Motor neuron (in vitro differentiated cells): Measurements from ENCODE around the gene MCM7. TPM values are rescaled to one million over a fixed set of nuclear protein-coding genes. Genes with fewer than 3 reads are reported as not detected.

ENCODE experiments used
- ATAC-seq, 8 experiments: fragments of 200-7000 bp; cut with Tn5 transposase; replicated peaks in 6 of 8; 2 replicates each; pipeline ENCODE4 v1.8.0; 2021; ENCODE audit warnings: mild to moderate bottlenecking in 8 of 8, moderate library complexity in 8 of 8
- H3K27ac ChIP-seq, 2 donors: fragments of 250-450 bp; sonication (Bioruptor Pico); 2 replicates each; pipeline ENCODE4 v1.9.0; 2021; ENCODE audit warnings: antibody characterized with exemption in 2 of 2, mild to moderate bottlenecking in 2 of 2, moderate library complexity in 1 of 2
- H3K4me1 ChIP-seq, 2 donors: fragments of 250-450 bp; sonication (Bioruptor Pico); replicated peaks in 1 of 2; 2 replicates each; pipeline ENCODE4 v1.6.1; 2021; ENCODE audit warnings: antibody characterized with exemption in 2 of 2, mild to moderate bottlenecking in 2 of 2, moderate library complexity in 1 of 2
- H3K4me3 ChIP-seq, 5 donors: fragments of 250-450 bp; sonication (Bioruptor Pico); 2 replicates each; pipeline ENCODE4 v1.9.0; 2021; ENCODE audit warnings: antibody characterized with exemption in 5 of 5, mild to moderate bottlenecking in 5 of 5, moderate library complexity in 4 of 5
- WGBS, 10 experiments: fragments of 450-650 bp; shearing (Covaris generic); methylation state at CpG; one replicate each; pipeline ENCODE4 v1.0.0; 2022; 5-methylcytosine and 5-hydroxymethylcytosine counted together
- in situ Hi-C, 9 experiments: fragments of 400-800 bp; cut with MboI; loops; one replicate each; pipeline ENCODE4 v1.15.0; 2021; ENCODE audit warnings: low sequenced_read_pairs in 9 of 9, low pct_unique_long_range_greater_than_20kb in 2 of 9; ENCODE audit not compliant: unreplicated experiment in 9 of 9
- total RNA-seq, 8 experiments: library from RNA; unstranded; fragments of 300-600 nt; gene quantifications; 2 replicates each; pipeline versions ENCODE4 v1.2.3 to v1.2.4, GENCODE V29; 2022

The MCM7 gene
- total RNA-seq, 8 experiments from 2014 or later = 15.0 to 262 (median 73.9) TPM

- peak overlapping the region; percentile 98 for H3K27ac ChIP-seq
- in situ Hi-C loops = no loop called here
- WGBS, 10 experiments = 0 to 50% (median 25%) methylated on average over 1 to 6 of the region's 19 CpGs; no CpG with 5 or more reads in 1 of the 10 experiments
- ATAC-seq = peak; percentile 28 to 69 (median 59)
- peaks cover 4 to 9% of the 10 kb centered on the region in 2 donors for H3K4me1 ChIP-seq
- peak overlapping the region; percentile 81 to 89 (median 88) for H3K4me3 ChIP-seq
These were observed 19.0 kb upstream of the MCM7 start for GRCh38 chr7:100119970-100120732.

GRCh38 chr7:100119072-100119969, 18.1 kb upstream of the MCM7 start, which contains the start of the genes CNPY4 and TAF6:
CNPY4 (plus strand) TSS chr7:100119634; CDS start chr7:100119745, 111 bp downstream.
TAF6 (minus strand) TSS chr7:100119358; CDS start chr7:100114209, 5,149 bp downstream.
- Histone ChIP-seq H3K4me3 (peak within 1 kb of the TSS; percentile 81 to 89 (median 88)), H3K4me1 (peaks cover 4 to 9% of the 10 kb centered on the region in 2 donors), H3K27ac (peak within 1 kb of the TSS; percentile 98)
- in situ Hi-C loops = no loop called here
- peak; percentile 83 to 90 (median 86) for ATAC-seq
- WGBS, 10 experiments = 0 to 7% (median 2%) methylated on average over 1 to 22 of the region's 49 CpGs; no CpG with 5 or more reads in 2 of the 10 experiments

GRCh38 chr7:100118388-100119071, 17.3 kb upstream of the MCM7 start:
- no peak for ATAC-seq
- in situ Hi-C loops = no loop called here
- H3K27ac ChIP-seq = peak overlapping the region; percentile 98
- WGBS, 10 experiments = 0 to 56% (median 21%) methylated on average over 3 to 10 of the region's 18 CpGs
- H3K4me3 ChIP-seq = peak overlapping the region; percentile 81 to 89 (median 88)
- H3K4me1 ChIP-seq = peaks cover 4 to 9% of the 10 kb centered on the region in 2 donors

GRCh38 chr7:100115026-100115425, 13.8 kb upstream of the MCM7 start:
- no peak for ATAC-seq
- H3K27ac ChIP-seq = no peak overlapping the region
- H3K4me1 ChIP-seq = peaks cover 0 to 5% of the 10 kb centered on the region in 2 donors
- H3K4me3 ChIP-seq = no peak overlapping the region
- WGBS, 10 experiments = 73 to 100% (median 99%) methylated on average over 2 to 5 of the region's 7 CpGs; no CpG with 5 or more reads in 6 of the 10 experiments
- in situ Hi-C loops = no loop called here

- no peak overlapping the region for H3K4me3 ChIP-seq
- no peaks in the 10 kb centered on the region for H3K4me1 ChIP-seq
- in situ Hi-C loops = no loop called here
- no peak overlapping the region for H3K27ac ChIP-seq
- peak in 1 of 8 experiments; percentile 9 for ATAC-seq
- 92 to 100% methylated on average over 5 to 8 of the region's 13 CpGs; no CpG with 5 or more reads in 8 of the 10 experiments for WGBS, 10 experiments
These were observed 10.7 kb upstream of the MCM7 start for GRCh38 chr7:100111914-100112313.

GRCh38 chr7:100111156-100111555, 10.0 kb upstream of the MCM7 start:
- Histone ChIP-seq H3K4me3 (no peak overlapping the region), H3K27ac (no peak overlapping the region), H3K4me1 (no peaks in the 10 kb centered on the region)
- in situ Hi-C loops = no loop called here
- WGBS, 10 experiments = 90 to 100% (median 100%) methylated on average over 1 to 5 of the region's 7 CpGs; no CpG with 5 or more reads in 4 of the 10 experiments
- ATAC-seq = no peak

GRCh38 chr7:100109521-100110163, 8.4 kb upstream of the MCM7 start:
- in situ Hi-C loops = no loop called here
- peak in 1 of 8 experiments; percentile 49 for ATAC-seq
- Histone ChIP-seq H3K27ac (no peak overlapping the region), H3K4me3 (no peak overlapping the region), H3K4me1 (no peaks in the 10 kb centered on the region)
- 50 to 100% (median 86%) methylated on average over 1 to 9 of the region's 12 CpGs; no CpG with 5 or more reads in 2 of the 10 experiments for WGBS, 10 experiments

GRCh38 chr7:100107890-100108289, 6.7 kb upstream of the MCM7 start:
- peak in 1 of 8 experiments; percentile 25 for ATAC-seq
- H3K27ac ChIP-seq = no peak overlapping the region
- in situ Hi-C loops = no loop called here
- H3K4me3 ChIP-seq = no peak overlapping the region
- no peaks in the 10 kb centered on the region for H3K4me1 ChIP-seq
- WGBS, 10 experiments = 80 to 100% (median 98%) methylated on average over 1 to 4 of the region's 11 CpGs; no CpG with 5 or more reads in 6 of the 10 experiments

GRCh38 chr7:100107125-100107737, 6.0 kb upstream of the MCM7 start:
- 60 to 100% (median 100%) methylated on average over 1 to 4 of the region's 25 CpGs; no CpG with 5 or more reads in 5 of the 10 experiments for WGBS, 10 experiments
- H3K4me3 ChIP-seq = no peak overlapping the region
- H3K27ac ChIP-seq = no peak overlapping the region
- peaks cover 4% of the 10 kb centered on the region in 2 donors for H3K4me1 ChIP-seq
- peak in 3 of 8 experiments; percentile 2 to 12 (median 9) for ATAC-seq
- in situ Hi-C loops = no loop called here

GRCh38 chr7:100106633-100107032, 5.4 kb upstream of the MCM7 start:
- in situ Hi-C loops = no loop called here
- WGBS, 10 experiments = 25 to 90% (median 83%) methylated on average over 2 to 12 of the region's 17 CpGs; no CpG with 5 or more reads in 5 of the 10 experiments
- Histone ChIP-seq H3K4me1 (peaks cover 4% of the 10 kb centered on the region in 2 donors), H3K27ac (no peak overlapping the region), H3K4me3 (no peak overlapping the region)
- ATAC-seq = no peak

- ATAC-seq = no peak
- 92 to 100% methylated on average over 1 to 2 of the region's 4 CpGs; no CpG with 5 or more reads in 8 of the 10 experiments for WGBS, 10 experiments
- Histone ChIP-seq H3K4me3 (no peak overlapping the region), H3K4me1 (peaks cover 4% of the 10 kb centered on the region in 2 donors), H3K27ac (no peak overlapping the region)
- in situ Hi-C loops = no loop called here
These were observed 4.3 kb upstream of the MCM7 start for GRCh38 chr7:100105534-100105933.
